H9 (cell line): Measurements from ENCODE around the gene ASIC1. TPM values are rescaled to one million over a fixed set of nuclear protein-coding genes. Genes with fewer than 3 reads are reported as not detected.

Experiments used
- DNase-seq: peaks from one replicate; pipeline ENCODE4 v3.0.0-alpha.2; 2017
- H2AFZ ChIP-seq: one replicate; pipeline ENCODE4 v1.6.1; 2013; ENCODE audit warnings: mild to moderate bottlenecking, low read length, control low read depth, moderate library complexity
- H2AK5ac ChIP-seq: 2 replicates; pipeline ENCODE4 v1.6.1; 2013; ENCODE audit warnings: low read length, control low read depth, mixed read lengths; ENCODE audit not compliant: insufficient read length
- H2BK120ac ChIP-seq: one replicate; pipeline ENCODE4 v1.6.1; 2013; ENCODE audit warnings: low read depth, mild to moderate bottlenecking, low read length, control low read depth, inconsistent platforms; ENCODE audit not compliant: poor library complexity, severe bottlenecking
- H2BK12ac ChIP-seq: 2 replicates; pipeline ENCODE4 v1.6.1; 2013; ENCODE audit warnings: low read length, control low read depth, mixed read lengths, low read depth; ENCODE audit not compliant: insufficient read length
- H2BK15ac ChIP-seq: 2 replicates; pipeline ENCODE4 v1.6.1; 2013; ENCODE audit warnings: low read depth, low read length, control low read depth
- H2BK20ac ChIP-seq: one replicate; pipeline ENCODE4 v1.6.1; 2013; ENCODE audit warnings: low read depth, mild to moderate bottlenecking, low read length, control low read depth, inconsistent platforms; ENCODE audit not compliant: poor library complexity, severe bottlenecking
- H2BK5ac ChIP-seq: 2 replicates; pipeline ENCODE4 v1.6.1; 2013; ENCODE audit warnings: low read length, control low read depth, mixed read lengths; ENCODE audit not compliant: insufficient read length
- H3K14ac ChIP-seq: 2 replicates; pipeline ENCODE4 v1.6.1; 2013; ENCODE audit warnings: low read length, control low read depth; ENCODE audit not compliant: insufficient read depth
- H3K18ac ChIP-seq: 2 replicates; pipeline ENCODE4 v1.6.1; 2013; ENCODE audit warnings: low read depth, mild to moderate bottlenecking, mixed read lengths, low read length, control low read depth; ENCODE audit not compliant: insufficient read length
- H3K23ac ChIP-seq: 2 replicates; pipeline ENCODE4 v1.6.1; 2013; ENCODE audit warnings: low read length, control low read depth, mixed read lengths, low read depth; ENCODE audit not compliant: insufficient read length
- H3K23me2 ChIP-seq: 2 replicates; pipeline ENCODE4 v1.6.1; 2013; ENCODE audit warnings: low read depth, mild to moderate bottlenecking, mixed read lengths, low read length, control low read depth; ENCODE audit not compliant: insufficient read length, poor library complexity, severe bottlenecking
- H3K27ac ChIP-seq: 2 replicates; pipeline ENCODE4 v1.5.1; 2013; ENCODE audit warnings: low read length, control low read depth, mixed read lengths, low read depth; ENCODE audit not compliant: insufficient read length
- H3K27me3 ChIP-seq: 2 replicates; pipeline ENCODE4 v1.6.1; 2013; ENCODE audit warnings: low read length, control low read depth, inconsistent platforms; ENCODE audit not compliant: insufficient read depth
- H3K4ac ChIP-seq: 2 replicates; pipeline ENCODE4 v1.6.1; 2013; ENCODE audit warnings: low read depth, mild to moderate bottlenecking, control low read depth, inconsistent platforms, low read length, moderate library complexity
- H3K4me1 ChIP-seq: 2 replicates; pipeline ENCODE4 v1.6.1; 2013; ENCODE audit warnings: low read length, control low read depth, inconsistent platforms; ENCODE audit not compliant: insufficient read depth
- H3K4me2 ChIP-seq: 2 replicates; pipeline ENCODE4 v1.6.1; 2013; ENCODE audit warnings: low read length, control low read depth, mixed read lengths; ENCODE audit not compliant: insufficient read length, insufficient read depth
- H3K56ac ChIP-seq: 2 replicates; pipeline ENCODE4 v1.6.1; 2013; ENCODE audit warnings: low read depth, mild to moderate bottlenecking, mixed read lengths, low read length, control low read depth; ENCODE audit not compliant: insufficient read length
- H3K79me1 ChIP-seq: 2 replicates; pipeline ENCODE4 v1.6.1; 2013; ENCODE audit warnings: low read depth, mild to moderate bottlenecking, moderate library complexity, low read length, control low read depth, inconsistent platforms; ENCODE audit not compliant: insufficient read depth, poor library complexity, severe bottlenecking
- H3K79me2 ChIP-seq: 2 replicates; pipeline ENCODE4 v1.6.1; 2013; ENCODE audit warnings: low read length, control low read depth, inconsistent platforms; ENCODE audit not compliant: insufficient read depth
- H3K9ac ChIP-seq: 2 replicates; pipeline ENCODE4 v1.6.1; 2013; ENCODE audit warnings: low read length, control low read depth, mixed read lengths; ENCODE audit not compliant: insufficient read length; ENCODE audit errors: extremely low read depth
- H3K9me3 ChIP-seq: one replicate; pipeline ENCODE4 v1.6.1; 2013; ENCODE audit warnings: low read depth, low read length, inconsistent platforms; ENCODE audit not compliant: control insufficient read depth
- H3T11ph ChIP-seq: one replicate; pipeline ENCODE4 v1.6.1; 2013; ENCODE audit warnings: mild to moderate bottlenecking, low read length, control low read depth, inconsistent platforms
- H4K20me1 ChIP-seq: one replicate; pipeline ENCODE4 v1.6.1; 2013; ENCODE audit not compliant: control insufficient read depth, insufficient read length, insufficient read depth
- H4K5ac ChIP-seq: 2 replicates; pipeline ENCODE4 v1.6.1; 2013; ENCODE audit warnings: low read depth, mild to moderate bottlenecking, mixed read lengths, low read length, control low read depth; ENCODE audit not compliant: insufficient read length
- H4K8ac ChIP-seq: replicated peaks from 2 replicates; pipeline ENCODE4 v1.6.1; 2013; ENCODE audit warnings: low read length, control low read depth, mixed read lengths, low read depth; ENCODE audit not compliant: insufficient read length
- H4K91ac ChIP-seq: 2 replicates; pipeline ENCODE4 v1.6.1; 2013; ENCODE audit warnings: low read depth, mild to moderate bottlenecking, moderate library complexity, mixed read lengths, low read length, control low read depth; ENCODE audit not compliant: insufficient read length
- H3K27ac Mint-ChIP-seq, 3 experiments: 2 replicates in 2 of 3; 3 replicates in 1 of 3; pipeline ENCODE4 v1.8.0; 2020 to 2021; ENCODE audit warnings: mixed read lengths in 3 of 3, mild to moderate bottlenecking in 1 of 3, moderate library complexity in 1 of 3
- H3K27me3 Mint-ChIP-seq: 2 replicates; pipeline ENCODE4 v1.8.0; 2021; ENCODE audit warnings: low read depth, mild to moderate bottlenecking, moderate library complexity, mixed read lengths
- H3K36me3 Mint-ChIP-seq, 3 experiments: 2 replicates in 2 of 3; 3 replicates in 1 of 3; pipeline ENCODE4 v1.8.0; 2020 to 2021; ENCODE audit warnings: low read depth in 3 of 3, mixed read lengths in 3 of 3; ENCODE audit not compliant: insufficient read depth in 1 of 3
- H3K4me1 Mint-ChIP-seq, 2 experiments: 2 replicates each; pipeline ENCODE4 v1.8.0; 2020; ENCODE audit warnings: mixed read lengths in 2 of 2
- H3K4me3 Mint-ChIP-seq, 2 experiments: 2 replicates in 1 of 2; 3 replicates in 1 of 2; pipeline ENCODE4 v1.8.0; 2020 to 2021; ENCODE audit warnings: mild to moderate bottlenecking in 2 of 2, mixed read lengths in 2 of 2, moderate library complexity in 1 of 2
- H3K9me3 Mint-ChIP-seq, 2 experiments: 2 replicates in 1 of 2; 3 replicates in 1 of 2; pipeline ENCODE4 v1.8.0; 2020; ENCODE audit warnings: mild to moderate bottlenecking in 2 of 2, mixed read lengths in 2 of 2, moderate library complexity in 1 of 2
- CTCF ChIP-seq: fragments of 200-600 bp; sonication (generic); conservative IDR thresholded peaks from 3 replicates; pipeline ENCODE4 v1.8.0; 2021; ENCODE audit warnings: antibody characterized with exemption, mild to moderate bottlenecking
- WGBS: extraction: QIAGEN DNeasy Blood & Tissue Kit; methylation state at CpG from one replicate; pipeline ENCODE4 v1.1.7; 2013; ENCODE audit warnings: missing lambda C conversion rate, low lambda C conversion rate, mixed read lengths; ENCODE audit not compliant: insufficient read length; ENCODE audit errors: extremely low coverage; 5-methylcytosine and 5-hydroxymethylcytosine counted together
- total RNA-seq: library from RNA; stranded (reverse); gene quantifications from 2 replicates; pipeline ENCODE4 v1.2.1, GENCODE V29; 2021

The ASIC1 gene
- total RNA-seq, 1 experiment from 2014 or later: 3.9 TPM

- H3K9me3 Mint-ChIP-seq: no peaks in the 10 kb centered on the region
- Histone ChIP-seq H3K9me3 (no peaks in the 10 kb centered on the region), H3K23me2 (no peaks in the 10 kb centered on the region)
These were observed 47.3 kb downstream of the ASIC1 start for GRCh38 chr12:50104417-50105366.

More at GRCh38 chr12:50104417-50105366, 47.3 kb downstream of the ASIC1 start:
- H4K8ac ChIP-seq: no peak overlapping the region
- no peak overlapping the region for H3K27ac ChIP-seq
- no peak for DNase-seq
- no peaks in the 10 kb centered on the region for H4K20me1 ChIP-seq
- TF ChIP-seq CTCF: no peak
- H2BK12ac ChIP-seq: no peak overlapping the region
- no peak overlapping the region for H3K56ac ChIP-seq
- H2BK20ac ChIP-seq: no peak overlapping the region
- no peaks in the 10 kb centered on the region; the same call in 1 of the 2 replicates for H3K4me1 ChIP-seq
- no peaks in the 10 kb centered on the region for H3K27me3 ChIP-seq
- H3T11ph ChIP-seq: no peak overlapping the region
- H3K18ac ChIP-seq: no peak overlapping the region
- H2BK120ac ChIP-seq: no peak overlapping the region
- H2BK15ac ChIP-seq: no peak overlapping the region
- no peak overlapping the region for H2AK5ac ChIP-seq
- H2BK5ac ChIP-seq: no peak overlapping the region
- H3K36me3 Mint-ChIP-seq: peaks cover 7 to 24% (median 18%) of the 10 kb centered on the region in 3 experiments
- no peak overlapping the region for H4K91ac ChIP-seq
- H3K23ac ChIP-seq: no peak overlapping the region
- no peak overlapping the region for H3K4ac ChIP-seq
- H3K27me3 Mint-ChIP-seq: peaks cover 4% of the 10 kb centered on the region
- no peak overlapping the region for H4K5ac ChIP-seq
- H3K9ac ChIP-seq: no peak overlapping the region
- no peaks in the 10 kb centered on the region for H3K79me1 ChIP-seq
- H2AFZ ChIP-seq: no peak overlapping the region
- H3K4me2 ChIP-seq: no peak overlapping the region
- no peak overlapping the region for H3K4me3 Mint-ChIP-seq
- peaks cover 36 to 39% of the 10 kb centered on the region in 2 experiments for H3K4me1 Mint-ChIP-seq
- WGBS: no CpG with 5 or more reads among the region's 14 CpGs
- H3K79me2 ChIP-seq: no peaks in the 10 kb centered on the region
- no peak overlapping the region; a peak in 1 of 7 replicates for H3K27ac Mint-ChIP-seq
- H3K14ac ChIP-seq: no peak overlapping the region
